G401 (cell line): ENCODE data around the gene PKP3. TPM values are rescaled to one million over a fixed set of nuclear protein-coding genes. Genes with fewer than 3 reads are reported as not detected.
"Not testable (repeated sequence)": the region's sequence is repeated elsewhere in the genome, so short reads cannot be mapped to it uniquely, and the experiment has no call there.

Experiments used
- DNase-seq: peaks from one replicate; pipeline ENCODE4 v3.0.0-alpha.2; 2015; ENCODE audit warnings: low spot score
- in situ Hi-C: cut with HindIII; loops from 2 replicates; pipeline ENCODE4 v1.10.0; 2016; ENCODE audit warnings: low sequenced_read_pairs, mixed read lengths
- total RNA-seq: library from RNA; depleted of rRNA; stranded (reverse); fragments of >200 nt; shearing (Covaris generic); gene quantifications from 2 replicates; pipeline ENCODE4 v1.2.3, GENCODE V29; 2014

PKP3 gene
- total RNA-seq, 1 experiment from 2014 or later, result 1.1 TPM

GRCh38 chr11:405323-405953 is 11.4 kb downstream of the PKP3 start:
- DNase-seq, result peak; percentile 19
- in situ Hi-C loops, result no loop called here

- DNase-seq, result no peak
Observed at GRCh38 chr11:405954-406795, 12.2 kb downstream of the PKP3 start.

GRCh38 chr11:406796-407650 is 13.0 kb downstream of the PKP3 start:
- no peak for DNase-seq

More at GRCh38 chr11:405954-406795, 12.2 kb downstream of the PKP3 start:
- in situ Hi-C loops, result no loop called here

DNA sequence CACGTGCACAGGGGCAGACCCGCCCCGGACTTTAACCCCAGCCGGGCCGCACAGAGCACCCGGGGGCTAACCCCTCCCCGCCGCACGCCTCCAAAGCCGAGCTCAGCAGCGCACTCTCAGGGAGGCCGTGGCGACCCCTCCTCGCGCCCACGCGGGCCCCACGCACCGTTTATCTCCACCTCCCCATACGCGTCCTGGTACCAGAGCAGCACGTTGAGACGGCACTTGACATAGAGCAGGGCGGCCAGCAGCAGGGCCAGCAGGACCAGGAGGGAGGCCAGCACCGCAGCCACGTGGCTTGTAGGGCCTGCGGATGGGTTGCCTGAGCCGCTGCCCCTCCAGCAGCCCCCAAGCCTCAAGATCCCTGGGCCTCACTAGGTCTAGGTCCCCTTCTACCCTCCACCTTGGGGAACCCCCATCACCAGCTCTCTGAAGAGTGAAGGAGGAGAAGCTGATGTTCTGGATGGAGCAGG is 13.7 kb downstream of the PKP3 start:
- DNase-seq, result no peak
- in situ Hi-C loops, result no loop called here

More at GRCh38 chr11:406796-407650, 13.0 kb downstream of the PKP3 start:
- in situ Hi-C loops, result no loop called here

DNA sequence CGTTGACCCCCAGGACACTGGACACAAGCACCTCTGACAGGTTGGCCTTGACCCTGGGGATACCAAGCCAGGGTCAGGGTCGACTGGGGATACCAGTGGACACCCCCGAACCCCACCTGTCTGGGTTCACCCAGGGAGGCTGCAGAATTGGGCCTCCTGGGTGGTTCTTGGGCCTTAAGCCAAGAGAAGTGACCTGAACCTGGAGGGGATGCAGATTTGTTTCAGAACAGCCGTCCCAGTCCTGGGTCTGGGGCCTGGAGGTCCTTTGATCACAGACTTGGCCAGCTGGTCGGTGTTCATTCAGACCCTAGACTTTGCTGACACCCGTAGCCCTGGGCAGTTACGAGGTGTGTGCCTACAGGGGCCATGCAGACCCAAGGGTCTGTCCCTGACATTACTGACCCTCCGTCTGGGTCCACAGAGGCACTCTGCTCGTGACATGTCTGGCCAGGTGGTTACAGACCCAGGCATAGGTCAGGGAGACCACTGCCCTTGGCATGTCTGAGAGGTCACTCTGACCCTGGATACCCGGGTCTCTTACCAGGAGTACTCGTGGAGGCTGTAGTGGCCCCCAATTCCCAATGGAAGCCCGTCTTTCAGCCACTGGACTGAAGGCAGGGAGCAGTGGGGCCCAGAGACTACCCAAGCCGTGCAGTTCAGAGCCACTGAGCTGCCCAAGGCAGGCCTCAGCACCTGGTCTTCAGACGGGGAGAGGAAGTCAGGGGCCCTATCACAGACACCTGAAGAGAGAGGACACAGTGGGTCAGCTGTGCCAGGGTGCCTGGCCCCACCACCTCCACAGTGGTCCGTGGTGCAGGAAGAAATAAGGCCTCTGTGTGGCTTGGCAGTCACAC is 14.4 kb downstream of the PKP3 start:
- DNase-seq, result no peak
- in situ Hi-C loops, result no loop called here

GRCh38 chr11:409008-409599 is 15.1 kb downstream of the PKP3 start:
- in situ Hi-C loops, result no loop called here

DNA sequence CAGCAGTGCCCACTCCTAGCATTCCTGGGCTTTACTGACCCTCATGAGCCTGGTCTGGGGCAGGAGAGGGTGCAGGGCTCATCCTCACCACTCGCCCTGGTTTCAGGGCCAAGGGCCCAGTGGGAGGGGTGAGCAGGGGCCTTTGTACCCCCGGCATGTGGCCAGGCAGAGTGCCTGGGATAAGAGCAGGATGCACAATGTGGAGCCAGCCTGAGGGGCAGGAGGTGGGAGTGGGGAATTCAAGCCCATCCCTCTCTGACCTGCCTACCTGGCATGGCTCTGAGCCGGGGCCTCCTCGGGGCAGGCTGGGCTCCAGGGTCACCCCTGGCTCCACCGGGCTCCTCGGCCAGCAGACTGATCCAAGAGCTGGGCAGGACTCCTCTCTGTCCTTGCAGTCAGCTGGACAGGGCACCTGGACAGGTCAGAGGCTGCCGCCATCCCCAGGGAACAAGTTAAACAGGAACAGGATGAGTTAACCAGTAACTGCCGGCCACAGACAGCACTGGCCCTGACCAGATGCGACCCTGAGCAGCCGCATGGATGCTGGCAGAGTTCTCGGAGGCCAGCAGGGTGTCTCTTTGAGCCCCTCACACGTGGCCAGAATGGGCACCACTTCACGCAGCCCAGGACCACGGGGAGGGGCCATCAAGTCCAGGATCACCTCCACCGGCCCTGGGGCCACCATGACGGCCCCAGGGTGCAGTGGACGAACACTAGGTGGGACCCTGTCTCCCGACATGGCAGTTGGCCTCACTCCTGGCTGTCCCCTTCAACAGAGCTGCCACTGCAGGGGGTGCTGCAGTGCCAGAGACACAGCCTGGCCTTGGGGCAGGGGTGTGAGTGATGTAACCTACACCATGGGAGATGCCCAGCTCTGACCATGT is 15.8 kb downstream of the PKP3 start:
- in situ Hi-C loops, result no loop called here
- DNase-seq, result no peak

More at GRCh38 chr11:409008-409599, 15.1 kb downstream of the PKP3 start:
- DNase-seq, result no peak

DNA sequence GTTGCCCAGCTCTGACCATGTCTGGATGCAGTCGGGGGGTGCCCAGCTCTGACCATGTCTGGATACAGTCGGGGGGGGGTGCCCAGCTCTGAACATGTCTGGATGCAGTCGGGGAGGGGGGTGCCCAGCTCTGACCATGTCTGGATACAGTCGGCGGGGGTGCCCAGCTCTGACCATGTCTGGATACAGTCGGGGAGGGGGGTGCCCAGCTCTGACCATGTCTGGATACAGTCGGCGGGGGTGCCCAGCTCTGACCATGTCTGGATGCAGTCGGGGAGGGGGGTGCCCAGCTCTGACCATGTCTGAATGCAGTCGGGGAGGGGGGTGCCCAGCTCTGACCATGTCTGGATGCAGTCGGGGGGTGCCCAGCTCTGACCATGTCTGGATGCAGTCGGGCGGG is 16.7 kb downstream of the PKP3 start:
- in situ Hi-C loops, DNase-seq: not testable (repeated sequence)

DNA sequence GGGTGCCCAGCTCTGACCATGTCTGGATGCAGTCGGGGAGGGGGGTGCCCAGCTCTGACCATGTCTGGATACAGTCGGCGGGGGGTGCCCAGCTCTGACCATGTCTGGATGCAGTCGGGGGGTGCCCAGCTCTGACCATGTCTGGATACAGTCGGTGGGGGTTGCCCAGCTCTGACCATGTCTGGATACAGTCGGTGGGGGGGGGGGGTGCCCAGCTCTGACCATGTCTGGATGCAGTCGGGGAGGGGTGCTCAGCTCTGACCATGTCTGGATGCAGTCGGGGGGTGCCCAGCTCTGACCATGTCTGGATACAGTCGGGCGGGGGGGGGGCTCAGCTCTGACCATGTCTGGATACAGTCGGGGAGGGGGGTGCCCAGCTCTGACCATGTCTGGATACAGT is 17.5 kb downstream of the PKP3 start:
- DNase-seq, in situ Hi-C loops: not testable (repeated sequence)

- in situ Hi-C loops, result no loop called here
Observed at GRCh38 chr11:412641-413119, 18.7 kb downstream of the PKP3 start.

DNA sequence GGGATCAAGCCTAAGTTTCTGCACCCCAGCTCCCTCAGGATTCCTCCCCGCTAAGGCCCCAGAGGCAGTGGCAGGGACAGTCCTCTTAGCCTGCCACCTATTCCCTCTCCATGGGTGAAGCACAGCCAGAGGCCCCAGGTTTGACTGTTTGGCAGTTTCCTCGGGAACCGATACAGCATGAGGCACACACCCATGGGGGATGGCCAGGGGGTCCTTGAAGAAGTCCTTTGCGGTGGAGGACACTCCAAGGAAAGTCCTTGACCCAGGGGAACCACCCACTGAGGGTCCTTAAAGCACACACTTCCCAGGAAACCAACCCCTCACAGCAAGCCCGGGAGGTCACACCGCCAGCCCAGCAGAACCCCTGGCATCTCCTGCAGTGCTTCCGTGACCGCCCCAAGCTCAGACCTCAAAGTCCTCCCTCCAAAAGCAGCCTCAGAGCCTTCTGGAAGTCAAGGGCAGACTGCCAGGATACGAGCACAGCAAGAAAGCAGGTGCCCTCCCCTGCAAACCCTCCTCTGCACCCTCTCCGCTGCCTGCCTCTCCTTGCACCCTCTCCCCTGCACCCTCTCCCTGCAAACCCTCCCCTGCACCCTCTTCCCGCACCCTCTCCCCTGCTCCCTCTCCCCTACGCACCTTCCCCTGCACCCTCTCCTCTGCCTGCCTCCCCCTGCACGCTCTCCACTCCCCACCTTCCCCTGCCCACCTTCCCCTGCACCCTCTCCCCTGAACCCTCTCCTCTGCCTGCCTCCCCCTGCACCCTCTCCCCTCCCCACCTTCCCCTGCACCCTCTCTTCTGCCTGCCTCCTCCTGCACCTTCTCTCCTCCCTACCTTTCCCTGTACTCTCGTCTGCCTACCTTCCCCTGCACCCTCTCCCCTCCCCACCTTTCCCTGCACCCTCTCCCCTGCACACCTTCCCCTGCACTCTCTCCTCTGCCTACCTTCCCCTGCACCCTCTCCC is 19.4 kb downstream of the PKP3 start:
- no peak for DNase-seq
- in situ Hi-C loops, result no loop called here

More at GRCh38 chr11:412641-413119, 18.7 kb downstream of the PKP3 start:
- no peak for DNase-seq

- DNase-seq, result no peak
- in situ Hi-C loops, result no loop called here
Observed at GRCh38 chr11:414318-414857, 20.4 kb downstream of the PKP3 start.

GRCh38 chr11:415640-416041 is 21.6 kb downstream of the PKP3 start:
- DNase-seq, result no peak
- in situ Hi-C loops, result no loop called here

DNA sequence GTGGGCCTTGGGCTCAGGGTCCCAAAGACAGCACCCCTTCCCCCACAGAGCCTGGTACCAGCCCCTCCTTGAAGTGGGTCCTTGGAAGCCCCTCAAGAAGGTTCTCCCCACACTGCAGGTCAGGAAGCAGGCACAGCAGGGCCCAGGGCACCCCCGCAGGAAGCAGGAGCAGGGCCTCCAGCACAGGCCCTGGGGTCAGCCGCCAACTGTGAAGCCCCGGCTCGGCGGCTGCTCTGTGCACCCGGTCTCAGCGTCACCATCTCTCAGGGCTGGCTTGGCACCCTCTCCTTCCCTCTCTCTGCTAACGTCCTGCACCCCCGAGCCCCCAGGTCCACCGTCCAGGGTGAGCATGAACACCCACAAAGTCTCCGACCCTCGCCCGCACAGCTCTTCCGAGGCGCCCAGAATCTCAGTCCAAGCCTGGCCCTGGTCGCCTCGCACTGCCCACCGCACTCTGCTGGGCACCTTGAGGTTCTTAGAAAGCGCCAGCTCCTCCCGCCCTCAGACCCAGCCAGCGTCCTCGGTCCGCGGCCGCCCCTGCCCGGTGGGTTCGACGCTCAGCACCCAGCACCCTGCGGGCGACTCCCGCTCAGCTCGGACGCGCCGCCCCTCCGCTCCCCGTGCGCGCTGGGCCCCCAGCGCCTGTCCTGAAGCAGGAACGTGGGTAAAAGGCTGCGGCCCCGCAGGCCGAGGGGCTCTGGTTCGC is 22.2 kb downstream of the PKP3 start:
- in situ Hi-C loops, result no loop called here
- no peak for DNase-seq
